NCI-H345 (cell line): Measurements from ENCODE around the gene CECR2.
"Not testable (repeated sequence)": the region's sequence is repeated elsewhere in the genome, so short reads cannot be mapped to it uniquely, and the experiment has no call there.

ENCODE experiments used
- DNase-seq: peaks from one replicate; lab custom pipeline; 2025; lab: John Stamatoyannopoulos, UW

The CECR2 gene

GRCh38 chr22:17514084-17514483 lies 144.8 kb downstream of the CECR2 start:
- no peak for DNase-seq

- no peak for DNase-seq
These were observed 149.1 kb downstream of the CECR2 start for GRCh38 chr22:17518406-17518805.

- not testable (repeated sequence) for DNase-seq
These were observed 152.7 kb downstream of the CECR2 start for GRCh38 chr22:17521971-17522370.

GRCh38 chr22:17523925-17524324 lies 154.7 kb downstream of the CECR2 start:
- no peak for DNase-seq

- DNase-seq, result no peak
These were observed 167.0 kb downstream of the CECR2 start for GRCh38 chr22:17536269-17536668.

- no peak for DNase-seq
These were observed 167.9 kb downstream of the CECR2 start for GRCh38 chr22:17537155-17537554.

- DNase-seq, result no peak
These were observed 171.2 kb downstream of the CECR2 start for GRCh38 chr22:17540481-17540880.

- no peak for DNase-seq
These were observed 172.2 kb downstream of the CECR2 start for GRCh38 chr22:17541476-17541875.

GRCh38 chr22:17542452-17542851 lies 173.2 kb downstream of the CECR2 start:
- no peak for DNase-seq

- no peak for DNase-seq
These were observed 178.9 kb downstream of the CECR2 start for GRCh38 chr22:17548010-17548755.

- DNase-seq, result no peak
These were observed 179.4 kb downstream of the CECR2 start for GRCh38 chr22:17548756-17549035.

GRCh38 chr22:17549183-17549582 lies 179.9 kb downstream of the CECR2 start:
- no peak for DNase-seq

- DNase-seq, result no peak
These were observed 180.4 kb downstream of the CECR2 start for GRCh38 chr22:17549655-17550054.

GRCh38 chr22:17552737-17553136 lies 183.5 kb downstream of the CECR2 start:
- DNase-seq, result no peak

GRCh38 chr22:17554814-17555213 lies 185.6 kb downstream of the CECR2 start:
- no peak for DNase-seq

GRCh38 chr22:17559188-17559587 lies 189.9 kb downstream of the CECR2 start:
- DNase-seq, result no peak

- DNase-seq, result no peak
These were observed 193.9 kb downstream of the CECR2 start, which contains the start of gene SLC25A18 for GRCh38 chr22:17562906-17563870. TSS of gene SLC25A18 (plus strand) at chr22:17563498. CDS start at chr22:17579945, 16,447 bp downstream.

- DNase-seq, result no peak
These were observed 194.7 kb downstream of the CECR2 start for GRCh38 chr22:17563936-17564391.

GRCh38 chr22:17566016-17566687 lies 196.9 kb downstream of the CECR2 start:
- DNase-seq, result not testable (repeated sequence)

- no peak for DNase-seq
These were observed 197.5 kb downstream of the CECR2 start for GRCh38 chr22:17566776-17567175.

GRCh38 chr22:17569971-17570511 lies 200.8 kb downstream of the CECR2 start:
- no peak for DNase-seq
